A549 treated with DMSO at 1 μM for 4 hours (cell line): ENCODE measurements around the gene RP9. TPM values are rescaled to one million over a fixed set of nuclear protein-coding genes. Genes with fewer than 3 reads are reported as not detected.

Experiments used
- total RNA-seq: library from RNA; stranded (reverse); fragments of 200-300 nt; extraction: Qiagen RNA extraction; gene quantifications from 5 replicates; pipeline ENCODE4 v1.2.3, GENCODE V29; 2022; ENCODE audit warnings: low read depth

The RP9 gene, protein sequence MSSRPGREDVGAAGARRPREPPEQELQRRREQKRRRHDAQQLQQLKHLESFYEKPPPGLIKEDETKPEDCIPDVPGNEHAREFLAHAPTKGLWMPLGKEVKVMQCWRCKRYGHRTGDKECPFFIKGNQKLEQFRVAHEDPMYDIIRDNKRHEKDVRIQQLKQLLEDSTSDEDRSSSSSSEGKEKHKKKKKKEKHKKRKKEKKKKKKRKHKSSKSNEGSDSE
- 29.3 to 36.1 TPM (median 34.0 TPM) in 5 replicates for total RNA-seq

DNA sequence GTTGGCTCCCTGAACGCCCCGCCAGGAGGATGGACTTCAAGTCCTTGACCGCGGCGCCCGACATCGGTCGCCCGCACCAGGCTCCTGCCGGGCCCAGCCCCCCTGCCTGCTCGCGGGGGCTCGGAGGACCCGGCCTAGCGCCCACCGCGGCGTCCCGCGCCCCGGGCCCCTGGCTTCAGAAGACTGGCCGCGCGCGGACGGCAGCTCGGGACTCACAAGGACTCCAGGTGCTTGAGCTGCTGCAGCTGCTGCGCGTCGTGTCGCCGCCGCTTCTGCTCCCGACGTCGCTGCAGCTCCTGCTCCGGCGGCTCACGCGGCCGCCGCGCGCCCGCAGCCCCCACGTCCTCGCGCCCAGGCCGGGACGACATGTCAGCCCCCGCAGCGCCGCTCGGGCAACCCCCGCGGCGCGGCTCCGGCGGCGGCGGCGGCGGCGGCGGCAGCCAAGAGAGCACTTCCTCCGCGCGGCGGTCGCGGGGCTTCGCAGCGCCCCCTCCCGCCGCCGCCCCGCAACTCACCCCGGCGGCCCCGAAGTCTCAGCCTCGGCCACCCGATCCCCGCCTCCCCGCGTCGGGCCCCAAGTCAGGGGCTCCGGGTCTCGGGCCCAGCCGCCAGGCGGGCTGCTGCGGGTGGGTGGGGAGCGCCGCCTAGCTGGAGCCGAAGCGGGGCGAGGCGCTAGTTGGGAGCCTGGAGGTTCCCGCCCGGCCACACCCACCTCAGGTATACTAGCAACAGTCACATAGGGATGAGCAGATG lies at the start of gene RP9:
Gene RP9, minus strand, starts transcription at position 400 of the 753 bp plus-strand sequence. Its CDS starts 32 bp downstream, at position 368.

DNA sequence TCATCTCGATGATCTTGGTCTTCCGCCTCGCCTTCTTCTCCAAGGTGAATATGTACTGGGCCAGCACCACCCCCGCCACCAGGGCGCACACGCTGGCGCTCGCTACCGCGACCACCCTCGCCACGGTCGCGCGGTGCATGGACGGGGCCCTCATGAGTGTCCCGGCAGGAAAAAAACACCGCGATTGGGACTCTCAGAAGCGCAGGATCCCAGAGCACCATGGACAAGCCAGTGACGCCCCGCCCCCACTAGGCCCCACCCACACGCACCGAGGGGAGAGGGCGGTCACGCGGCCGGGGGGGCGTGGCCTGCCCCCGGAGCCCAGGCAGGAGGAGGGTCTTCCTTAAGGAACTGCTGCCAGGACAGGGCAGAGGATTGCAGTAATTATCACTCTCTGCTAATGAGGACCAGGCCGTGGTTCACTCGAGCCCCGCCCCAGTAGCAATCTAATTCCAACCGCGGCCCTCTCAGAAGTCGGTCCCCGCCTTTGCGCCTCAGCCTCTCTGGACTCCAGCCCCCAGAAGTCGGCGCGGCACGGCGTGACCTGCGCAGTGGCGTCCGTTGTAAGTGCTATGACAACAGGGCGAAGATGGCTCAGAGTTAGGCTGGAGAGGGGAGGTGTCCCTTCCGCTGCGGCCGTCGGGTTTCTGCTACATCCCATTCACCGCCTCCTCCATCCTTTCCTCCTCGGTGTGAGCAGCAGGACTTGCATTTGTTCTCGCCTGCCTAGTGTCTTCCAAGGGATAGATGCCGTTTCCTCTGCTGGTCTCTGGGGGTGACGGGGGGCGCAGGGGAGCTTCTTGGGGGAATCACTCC lies 20.0 kb upstream of the RP9 start, which contains the start of gene BBS9:
Gene BBS9, plus strand, starts transcription at position 575 of the 816 bp plus-strand sequence. CDS start 16,689 bp downstream, outside the sequence.

DNA sequence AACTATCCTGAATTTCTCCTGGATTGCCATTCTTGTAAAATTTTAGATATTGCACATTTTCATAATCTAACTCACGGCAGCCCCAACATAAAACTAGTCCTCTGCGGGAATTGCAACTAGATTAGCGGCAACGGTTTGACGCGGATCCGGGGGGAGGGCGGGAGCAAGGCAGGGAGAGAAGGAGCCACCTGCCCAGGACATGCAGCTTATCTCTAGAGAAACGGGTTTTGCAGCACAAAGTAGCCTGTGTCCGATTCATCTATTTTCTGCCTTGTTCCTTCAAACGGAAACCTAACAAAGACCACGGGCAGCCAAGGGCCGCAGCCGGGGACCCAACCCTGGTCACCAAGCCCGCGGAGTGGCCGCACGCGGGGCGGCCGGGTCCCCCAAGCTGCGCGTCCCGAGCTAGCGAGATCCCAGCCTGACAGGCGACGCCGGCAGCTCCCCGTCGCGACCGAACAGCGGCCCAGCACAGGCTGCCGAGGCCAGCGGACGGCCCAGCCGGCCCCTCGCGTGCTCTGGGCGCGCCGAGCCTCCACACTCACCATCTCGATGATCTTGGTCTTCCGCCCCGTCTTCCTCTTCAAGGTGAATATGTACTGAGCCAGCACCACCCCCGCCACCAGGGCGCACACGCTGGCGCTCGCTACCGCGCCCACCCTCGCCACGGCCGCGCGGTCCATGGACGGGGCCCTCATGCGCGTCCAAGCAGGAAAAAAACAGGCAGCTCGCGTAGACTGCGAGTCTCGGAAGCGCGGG lies 47.0 kb downstream of the RP9 start, which contains the start of gene NT5C3A:
Gene NT5C3A, minus strand, starts transcription at position 754 of the 759 bp plus-strand sequence. Its CDS starts 71 bp downstream, at position 683.

Other genes with a start within 250 kb of the RP9 start
- 25.2 to 29.7 TPM (median 27.5 TPM) in 5 replicates for gene KBTBD2, start 217.6 kb downstream of the RP9 start, total RNA-seq
- 76.3 to 121 TPM (median 93.5 TPM) in 5 replicates for gene FKBP9, start 152.0 kb downstream of the RP9 start, total RNA-seq
- 36.2 to 45.0 TPM (median 41.4 TPM) in 5 replicates for gene NT5C3A, start 46.6 kb downstream of the RP9 start, total RNA-seq
- 3.1 to 4.2 TPM (median 3.5 TPM) in 5 replicates for gene BBS9, start 20.2 kb upstream of the RP9 start, total RNA-seq